SK-N-SH treated with all-trans-retinoic acid at 6 μM for 48 hours (cell line): Measurements from ENCODE around the gene COPE.

Source experiments
- ARNTL ChIP-seq: fragments of 450-650 bp; formaldehyde crosslinking; IDR thresholded peaks from 2 replicates; pipeline ENCODE4 v1.5.0; 2020; ENCODE audit warnings: low read depth, mild to moderate bottlenecking, moderate library complexity, borderline replicate concordance
- CSDC2 ChIP-seq: fragments of 250-450 bp; sonication (Bioruptor Pico); IDR thresholded peaks from 2 replicates; pipeline ENCODE4 v1.5.0; 2020; ENCODE audit warnings: mild to moderate bottlenecking, moderate library complexity
- CSRNP3 ChIP-seq: fragments of 250-450 bp; sonication (Bioruptor Pico); IDR thresholded peaks from 2 replicates; pipeline ENCODE4 v1.5.1; 2021; ENCODE audit warnings: mild to moderate bottlenecking, moderate library complexity
- GLIS3 ChIP-seq: fragments of 250-450 bp; sonication (Bioruptor Pico); IDR thresholded peaks from 2 replicates; pipeline ENCODE4 v1.5.0; 2020; ENCODE audit warnings: mild to moderate bottlenecking, moderate library complexity
- PATZ1 ChIP-seq: fragments of 250-450 bp; sonication (Bioruptor Pico); IDR thresholded peaks from 2 replicates; pipeline ENCODE4 v1.8.0; 2020; ENCODE audit warnings: mild to moderate bottlenecking, moderate library complexity, borderline replicate concordance
- SNAI2 ChIP-seq: fragments of 250-450 bp; sonication (Bioruptor Pico); IDR thresholded peaks from 2 replicates; pipeline ENCODE4 v1.5.0; 2020; ENCODE audit warnings: mild to moderate bottlenecking, moderate library complexity
- ZFP3 ChIP-seq: fragments of 250-450 bp; sonication (Bioruptor Pico); IDR thresholded peaks from 2 replicates; pipeline ENCODE4 v1.5.0; 2020; ENCODE audit warnings: mild to moderate bottlenecking, moderate library complexity
- ZFP30 ChIP-seq: fragments of 450-650 bp; formaldehyde crosslinking; IDR thresholded peaks from 2 replicates; pipeline ENCODE4 v1.5.0; 2022; ENCODE audit warnings: mild to moderate bottlenecking, moderate library complexity
- ZNF565 ChIP-seq: fragments of 450-650 bp; formaldehyde crosslinking; conservative IDR thresholded peaks from 2 replicates; pipeline ENCODE4 v1.5.0; 2020; ENCODE audit warnings: low read depth, mild to moderate bottlenecking, moderate library complexity

- no peak for TF ChIP-seq ZNF565 (CRISPR knock-in tag)
- no peak for TF ChIP-seq CSDC2
- TF ChIP-seq GLIS3 (CRISPR knock-in tag) = no peak
- no peak for TF ChIP-seq SNAI2 (CRISPR knock-in tag)
- no peak for TF ChIP-seq PATZ1
- no peak for TF ChIP-seq ZFP3 (CRISPR knock-in tag)
- TF ChIP-seq ARNTL (CRISPR knock-in tag) = no peak
- no peak for TF ChIP-seq ZFP30 (CRISPR knock-in tag)
- TF ChIP-seq CSRNP3 (CRISPR knock-in tag) = no peak
Measured at GRCh38 chr19:18875726-18876125, 43.5 kb downstream of the COPE start.
